Measurements from ENCODE around the gene XKR7.

- TF ChIP-seq EZH2 (IDR thresholded peaks at IDR 0.05; ENCODE audit: low read length, unreplicated experiment) (no peak), CTCF (conservative IDR thresholded peaks at IDR 0.05; ENCODE audit: low read depth, low read length) (no peak), EZH2phosphoT487 (IDR thresholded peaks at IDR 0.05; ENCODE audit: borderline replicate concordance, low read length) (no peak)
Measured at GRCh38 chr20:32052090-32052777, 84.3 kb downstream of the XKR7 start, which contains the start of gene HCK.

Measured in PC-3 (cell line).